ENCODE data around the gene KCNIP2.

- TF ChIP-seq CTCF (IDR thresholded peaks at IDR 0.05), result no peak
- no peak for TF ChIP-seq POLR2A (IDR thresholded peaks at IDR 0.05)
Measured at GRCh38 chr10:101830322-101831168, 13.1 kb downstream of the KCNIP2 start.

Data from right lobe of liver (tissue), 4 donors.